GM21529 (cell line): Measurements from ENCODE around the gene FOXO6.

Experiments
- ATAC-seq: cut with Tn5 transposase; IDR thresholded peaks from one replicate; pipeline ENCODE4 v1.9.1; 2021; ENCODE audit not compliant: unreplicated experiment

FOXO6 gene

DNA sequence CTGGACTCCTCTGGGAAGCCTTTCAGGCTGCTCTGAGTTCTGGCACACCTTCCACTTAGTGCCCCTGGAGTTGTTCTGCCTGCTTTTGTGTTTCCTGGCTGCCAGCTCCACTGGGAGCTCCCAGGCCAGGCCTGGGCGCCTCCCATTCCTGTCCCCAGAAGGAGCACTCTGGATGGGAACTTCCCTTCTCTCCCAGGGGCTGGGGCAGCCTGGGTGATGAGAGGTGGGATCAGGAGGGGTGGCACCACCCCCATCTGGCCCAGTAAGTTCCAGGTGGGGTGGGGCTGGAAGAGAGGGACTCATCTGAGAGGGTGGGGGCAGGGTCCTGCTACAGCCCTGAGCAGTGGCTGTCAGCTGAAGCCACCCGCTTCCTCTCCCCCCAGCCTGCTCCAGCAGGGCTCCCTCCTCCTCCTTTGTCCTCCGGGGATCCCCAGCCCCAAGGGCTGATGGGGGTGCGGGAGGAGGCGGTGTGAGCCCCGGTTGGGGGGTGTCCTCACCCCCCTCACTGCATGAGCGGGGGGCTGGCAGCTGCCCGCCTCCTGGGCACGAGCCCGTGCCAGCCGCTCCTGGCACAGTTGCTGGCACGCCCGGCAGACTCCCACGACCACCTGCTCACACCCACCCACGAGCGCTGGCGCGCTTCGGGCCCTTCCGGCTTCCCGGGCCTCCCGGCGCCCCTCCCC lies 4.7 kb downstream of the FOXO6 start:
- no peak for ATAC-seq

- no peak for ATAC-seq
Observed at GRCh38 chr1:41366455-41367287, 5.4 kb downstream of the FOXO6 start.

DNA sequence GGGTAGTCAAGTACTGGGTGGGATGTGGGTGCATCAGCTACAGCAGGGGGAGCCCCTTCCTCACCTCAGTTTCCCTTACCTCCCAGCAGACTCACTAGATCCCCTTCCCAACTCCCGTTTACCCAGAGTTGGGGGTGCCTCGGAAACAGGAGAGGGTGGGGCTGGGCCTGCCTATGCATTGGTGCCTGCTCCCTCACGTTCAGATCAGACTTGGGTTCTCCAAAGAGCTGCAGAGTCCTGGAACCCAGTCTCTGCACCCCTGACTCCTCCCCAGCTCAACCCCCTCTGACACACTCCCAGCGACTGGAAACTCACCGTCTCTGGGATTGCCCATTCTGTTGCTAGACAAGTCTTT lies 6.0 kb downstream of the FOXO6 start:
- ATAC-seq = no peak

DNA sequence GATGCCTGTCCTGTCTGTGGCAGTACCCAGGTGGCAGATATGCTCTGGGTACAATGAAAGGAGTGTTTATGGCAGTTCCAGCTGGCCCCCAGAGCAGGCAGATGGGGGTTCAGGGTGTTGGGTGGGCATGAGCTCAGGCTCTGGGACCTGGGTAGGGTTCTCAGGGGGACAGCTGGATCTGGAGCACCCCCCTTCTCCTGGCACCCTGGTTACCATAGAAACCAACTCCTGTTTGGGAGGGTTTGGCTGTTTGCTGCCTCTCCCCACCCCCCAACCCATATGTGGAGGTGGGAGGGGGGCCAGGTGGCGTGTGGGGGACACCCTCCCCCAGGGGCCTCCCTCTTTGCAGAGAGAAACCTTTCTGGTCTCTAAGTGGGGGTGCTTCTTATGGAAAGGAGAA lies 7.1 kb downstream of the FOXO6 start:
- ATAC-seq = no peak

DNA sequence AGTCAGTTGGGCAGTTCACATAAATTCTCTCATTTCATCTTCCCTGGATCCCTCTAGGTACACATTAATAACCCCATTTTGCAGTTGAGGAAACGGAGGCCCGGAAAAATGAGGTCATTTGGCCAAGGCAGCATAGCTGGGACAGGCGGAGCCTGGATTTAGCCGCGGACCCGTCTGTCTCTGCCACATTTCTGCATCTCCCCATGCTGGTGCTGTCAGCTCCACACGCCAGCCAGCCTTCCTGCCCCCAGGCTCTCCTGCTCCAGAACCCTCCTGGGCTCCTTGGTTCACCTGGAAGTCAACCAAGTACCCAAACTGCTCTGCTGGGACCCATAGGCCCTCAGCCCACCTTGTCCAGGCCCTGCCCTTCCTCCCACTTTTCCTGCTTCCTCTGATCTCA lies 7.6 kb downstream of the FOXO6 start:
- no peak for ATAC-seq

DNA sequence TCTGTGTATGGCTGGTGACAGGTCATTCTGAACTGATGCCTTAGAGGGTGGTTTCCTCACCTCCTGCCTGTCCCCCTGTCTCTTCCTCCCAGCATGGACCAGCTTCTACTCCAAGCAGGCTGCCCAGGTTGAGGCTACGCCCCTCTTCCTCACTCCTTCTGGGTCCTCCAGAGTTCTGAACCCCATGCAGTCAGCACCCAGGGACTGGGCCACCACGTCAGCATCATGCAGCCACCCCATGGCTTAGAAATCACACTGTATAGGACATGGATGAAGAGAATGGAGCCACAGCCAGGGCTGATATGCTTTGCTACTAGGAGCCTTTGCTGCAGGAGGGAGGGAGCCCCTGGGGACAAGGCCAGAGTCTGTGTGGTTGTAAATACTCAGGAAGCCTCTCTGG lies 8.3 kb downstream of the FOXO6 start:
- no peak for ATAC-seq

GRCh38 chr1:41370225-41370624 lies 9.0 kb downstream of the FOXO6 start:
- no peak for ATAC-seq

DNA sequence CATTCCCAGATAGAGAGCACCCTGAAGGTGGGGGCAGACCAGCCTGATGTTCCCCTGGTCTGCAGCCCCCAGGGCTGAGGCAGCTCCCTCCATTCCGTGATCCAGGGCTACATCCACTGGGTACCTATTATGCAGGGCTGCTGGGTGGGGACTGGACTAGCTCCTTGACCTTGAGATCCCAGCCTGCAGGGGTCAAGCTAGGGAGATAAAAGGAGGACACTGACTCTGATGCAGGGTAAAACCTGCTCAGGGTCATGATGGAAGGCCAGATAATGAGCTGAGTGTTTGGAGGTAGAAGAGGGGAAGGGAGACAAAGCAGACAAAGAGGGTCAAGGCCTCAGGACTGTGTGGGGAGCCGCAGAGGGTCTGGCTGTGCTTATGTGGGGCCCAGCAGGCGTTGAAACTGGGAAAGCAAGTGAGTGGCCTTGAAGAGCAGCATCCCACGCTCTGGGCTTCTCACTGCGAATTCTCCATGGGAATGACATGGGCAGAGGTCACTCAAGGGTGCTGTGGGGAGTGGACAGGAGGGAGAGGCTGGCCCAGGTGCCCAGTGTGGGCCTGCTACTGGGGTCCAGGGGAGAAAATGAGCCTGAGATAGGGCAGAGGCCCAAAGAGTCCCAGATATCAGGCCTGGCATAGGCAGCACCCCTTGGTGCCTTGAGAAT lies 9.7 kb downstream of the FOXO6 start:
- no peak for ATAC-seq

GRCh38 chr1:41371630-41372599 lies 10.7 kb downstream of the FOXO6 start:
- no peak for ATAC-seq

- no peak for ATAC-seq
Observed at GRCh38 chr1:41372600-41372993, 11.4 kb downstream of the FOXO6 start.

DNA sequence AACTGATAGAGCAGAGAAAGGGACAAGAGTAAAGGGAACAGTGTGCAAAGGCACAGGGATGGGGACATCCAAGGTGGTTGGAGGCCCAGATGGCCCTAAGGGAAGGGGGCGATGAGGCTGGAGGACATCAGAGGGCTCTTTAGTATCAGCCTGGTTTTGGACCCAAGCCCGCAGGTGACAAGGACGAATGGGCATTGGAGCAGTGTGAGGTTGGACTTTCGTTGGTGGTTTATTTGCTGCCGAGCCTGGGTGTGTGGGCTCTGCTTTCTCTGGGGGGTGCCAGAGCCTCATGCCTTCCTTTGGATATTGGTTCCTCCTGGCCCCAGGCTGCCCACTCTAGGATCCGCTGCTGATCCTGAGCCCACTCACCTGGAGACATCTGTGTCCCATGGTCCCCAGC lies 12.1 kb downstream of the FOXO6 start:
- ATAC-seq = no peak

DNA sequence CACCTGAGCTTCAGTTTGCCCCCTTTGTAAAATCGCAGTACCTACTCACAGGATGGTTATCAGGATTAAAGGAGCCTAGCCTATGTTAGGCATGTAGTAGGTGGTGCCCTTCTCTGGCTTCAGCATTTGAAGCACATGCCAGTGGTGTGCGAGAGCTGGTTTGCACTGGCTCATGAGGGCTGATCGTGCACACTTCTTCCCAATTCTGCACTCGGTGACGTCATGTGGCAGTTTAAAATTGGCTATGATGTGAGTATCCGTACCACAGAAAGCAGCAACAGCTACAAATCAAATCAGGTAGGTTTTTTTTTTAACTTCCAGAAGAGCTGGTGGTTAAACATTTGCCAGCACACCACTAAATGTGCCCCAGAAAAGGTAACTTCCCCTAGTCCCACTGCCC lies 13.5 kb downstream of the FOXO6 start:
- ATAC-seq = no peak

- no peak for ATAC-seq
Observed at GRCh38 chr1:41377397-41377796, 16.2 kb downstream of the FOXO6 start.

DNA sequence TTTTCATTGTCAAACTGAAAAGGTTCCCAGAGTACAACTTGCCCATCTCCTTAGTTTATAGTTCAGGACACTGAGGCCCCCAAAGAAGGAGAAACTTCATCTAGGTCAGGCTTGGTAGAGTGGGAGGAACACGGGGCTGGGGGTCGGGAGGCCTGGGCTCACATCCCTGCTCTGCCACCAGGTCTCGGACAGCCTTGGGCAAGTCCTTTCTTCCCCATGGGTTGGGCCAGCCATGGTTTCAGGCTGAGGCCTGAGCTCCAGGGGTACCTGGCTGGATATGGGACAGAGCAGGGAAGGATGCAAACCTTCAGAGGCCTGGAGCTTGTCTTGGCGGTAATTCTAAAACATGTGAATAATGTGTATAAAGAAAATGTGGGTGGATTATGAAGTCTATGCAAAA lies 17.0 kb downstream of the FOXO6 start:
- ATAC-seq = no peak

DNA sequence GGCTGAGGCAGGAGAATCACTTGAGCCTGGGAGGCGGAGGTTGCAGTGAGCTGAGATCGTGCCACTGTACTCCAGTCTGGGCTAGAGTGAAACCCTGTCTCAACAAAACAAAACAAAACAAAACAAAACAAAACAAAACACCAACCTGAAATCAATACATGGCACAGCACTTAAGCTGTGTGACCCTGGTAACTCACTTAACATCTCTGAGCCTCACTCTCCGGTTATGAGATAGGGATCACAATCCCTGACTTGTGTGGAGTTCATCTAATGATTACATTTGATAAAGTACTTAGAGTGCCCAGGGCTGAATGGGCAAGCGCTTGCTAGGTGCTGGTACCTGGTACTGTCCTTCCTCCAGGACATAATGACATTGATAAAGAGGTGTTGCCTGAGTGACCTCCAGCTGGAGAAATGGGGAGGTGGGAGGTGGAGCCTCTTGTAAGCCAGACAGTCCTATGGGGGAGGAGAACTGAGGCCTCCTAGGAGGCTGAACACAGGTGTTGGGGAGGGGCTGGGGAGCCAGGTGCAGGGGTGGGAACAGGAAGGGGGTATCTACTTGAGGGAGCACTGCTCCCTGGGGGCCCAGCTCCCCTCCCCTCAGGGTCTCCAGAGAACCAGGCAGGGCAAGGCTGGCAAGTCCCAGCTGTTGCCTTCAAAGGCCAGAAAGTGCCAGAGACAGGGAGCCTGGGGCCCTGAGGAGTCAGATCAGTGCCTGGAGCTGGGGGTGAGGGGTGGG lies 17.9 kb downstream of the FOXO6 start:
- no peak for ATAC-seq

GRCh38 chr1:41379738-41380130 lies 18.5 kb downstream of the FOXO6 start:
- ATAC-seq = no peak

DNA sequence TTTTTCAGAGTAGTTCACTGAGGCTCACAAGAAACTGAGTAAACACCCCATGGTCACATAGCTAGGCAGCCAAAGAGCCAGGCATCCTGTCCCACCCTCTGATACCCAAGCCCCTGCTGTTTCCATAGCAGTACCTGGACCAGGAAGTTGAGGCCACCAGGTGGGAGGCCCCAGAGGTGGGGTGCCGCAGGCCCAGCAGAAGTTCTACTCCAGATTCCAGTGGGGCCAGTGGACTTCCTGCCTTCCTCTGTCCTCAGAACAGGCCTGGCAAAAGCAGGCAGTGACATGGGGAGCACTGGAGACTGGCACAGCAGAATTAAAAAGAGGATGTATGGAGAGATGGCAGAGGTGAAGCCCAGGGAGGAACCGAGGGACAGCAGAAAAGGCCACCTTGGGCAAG lies 19.0 kb downstream of the FOXO6 start:
- ATAC-seq = no peak

GRCh38 chr1:41380979-41381691 lies 19.9 kb downstream of the FOXO6 start:
- ATAC-seq = no peak

DNA sequence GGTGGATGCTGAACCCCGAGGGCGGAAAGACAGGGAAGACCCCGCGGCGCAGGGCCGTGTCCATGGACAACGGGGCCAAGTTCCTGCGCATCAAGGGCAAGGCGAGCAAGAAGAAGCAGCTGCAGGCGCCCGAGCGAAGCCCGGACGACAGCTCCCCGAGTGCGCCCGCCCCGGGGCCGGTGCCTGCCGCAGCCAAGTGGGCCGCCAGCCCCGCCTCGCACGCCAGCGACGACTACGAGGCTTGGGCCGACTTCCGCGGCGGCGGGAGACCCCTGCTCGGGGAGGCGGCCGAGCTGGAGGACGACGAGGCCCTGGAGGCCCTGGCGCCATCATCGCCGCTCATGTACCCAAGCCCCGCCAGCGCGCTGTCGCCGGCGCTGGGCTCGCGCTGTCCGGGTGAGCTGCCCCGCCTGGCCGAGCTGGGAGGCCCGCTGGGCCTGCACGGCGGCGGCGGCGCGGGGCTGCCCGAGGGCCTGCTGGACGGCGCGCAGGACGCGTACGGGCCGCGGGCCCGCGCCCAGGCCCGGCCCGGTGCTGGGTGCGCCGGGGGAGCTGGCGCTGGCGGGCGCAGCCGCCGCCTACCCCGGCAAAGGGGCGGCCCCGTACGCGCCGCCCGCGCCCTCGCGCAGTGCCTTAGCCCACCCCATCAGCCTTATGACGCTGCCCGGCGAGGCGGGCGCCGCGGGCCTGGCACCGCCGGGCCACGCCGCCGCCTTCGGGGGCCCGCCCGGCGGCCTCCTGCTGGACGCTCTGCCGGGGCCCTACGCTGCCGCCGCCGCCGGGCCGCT lies 20.7 kb downstream of the FOXO6 start:
- no peak for ATAC-seq
